Measurements from ENCODE around the gene CREG2.

GRCh38 chr2:101374821-101375561, 12.3 kb downstream of the CREG2 start:
- TF ChIP-seq CTCF (IDR thresholded peaks at IDR 0.05) = no peak
- no peak for TF ChIP-seq POLR2AphosphoS5 (IDR thresholded peaks at IDR 0.05)

Measured in transverse colon (tissue), 4 donors.